ENCODE data around the gene B9D1. TPM values are rescaled to one million over a fixed set of nuclear protein-coding genes. Genes with fewer than 3 reads are reported as not detected.

Gene B9D1, protein sequence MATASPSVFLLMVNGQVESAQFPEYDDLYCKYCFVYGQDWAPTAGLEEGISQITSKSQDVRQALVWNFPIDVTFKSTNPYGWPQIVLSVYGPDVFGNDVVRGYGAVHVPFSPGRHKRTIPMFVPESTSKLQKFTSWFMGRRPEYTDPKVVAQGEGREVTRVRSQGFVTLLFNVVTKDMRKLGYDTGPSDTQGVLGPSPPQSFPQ
- total RNA-seq = 6.7 TPM in 2 replicates

DNA sequence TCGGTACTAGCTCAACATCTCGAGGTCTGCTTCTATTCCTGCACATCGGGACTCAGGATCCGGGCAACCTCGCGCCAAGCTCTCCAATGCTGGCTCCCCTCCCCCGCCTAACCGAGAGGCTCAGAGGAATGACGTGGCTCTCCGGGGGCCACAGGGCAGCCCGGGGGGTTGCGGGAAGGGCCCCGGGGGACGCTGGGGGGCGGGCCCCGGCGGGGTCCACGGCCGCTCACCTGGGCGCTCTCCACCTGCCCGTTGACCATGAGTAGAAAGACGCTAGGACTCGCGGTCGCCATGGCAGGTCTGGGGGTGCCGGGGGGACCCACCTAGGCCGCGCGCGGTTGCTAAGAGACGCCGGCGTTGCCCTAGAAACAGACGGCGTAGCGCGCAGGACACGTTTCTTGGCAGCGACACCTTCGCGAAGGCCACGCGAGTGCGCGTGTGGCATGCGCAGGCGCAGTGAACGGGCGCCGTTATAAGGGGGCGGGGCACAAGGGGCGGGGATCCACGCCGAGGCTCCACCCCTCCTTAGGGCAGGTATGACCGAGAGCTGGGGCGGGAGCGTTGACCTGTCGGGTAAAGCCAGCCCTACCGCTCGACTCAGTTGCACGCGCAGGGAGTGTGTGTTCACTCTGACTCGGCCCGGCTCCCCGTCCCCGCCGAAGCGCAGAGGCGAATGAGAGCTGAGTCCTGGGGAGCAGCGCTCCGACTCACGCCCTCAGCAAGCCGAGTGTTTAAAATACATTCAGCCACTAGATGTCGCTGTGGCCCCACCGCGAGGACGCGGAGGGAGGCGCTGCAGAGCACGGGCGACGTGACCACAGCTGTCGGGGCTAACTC is at the start of gene B9D1:
Gene B9D1, minus strand, starts transcription at position 447 of the 837 bp plus-strand sequence. Its CDS starts 154 bp downstream, at position 293.
- Mint-ChIP-seq H3K4me3 (ENCODE audit: low read depth) (peak within 1 kb of the TSS; percentile 85), H3K9me3 (no peaks in the 10 kb centered on the region), H3K27me3 (ENCODE audit: low read depth) (peaks cover 16% of the 10 kb centered on the region), H3K36me3 (ENCODE audit: low read depth) (no peaks in the 10 kb centered on the region), H3K27ac (peak within 1 kb of the TSS; percentile 29), H3K4me1 (ENCODE audit: low read depth) (peaks cover 3% of the 10 kb centered on the region)
- peak; percentile 84 for DNase-seq (ENCODE audit: low spot score)
- intact Hi-C loops (cut with micrococcal nuclease) = loop anchor here (1.0 kb wide), 2 partner anchors 16 to 85 kb away; partner anchors contain the start of gene MAPK7

DNA sequence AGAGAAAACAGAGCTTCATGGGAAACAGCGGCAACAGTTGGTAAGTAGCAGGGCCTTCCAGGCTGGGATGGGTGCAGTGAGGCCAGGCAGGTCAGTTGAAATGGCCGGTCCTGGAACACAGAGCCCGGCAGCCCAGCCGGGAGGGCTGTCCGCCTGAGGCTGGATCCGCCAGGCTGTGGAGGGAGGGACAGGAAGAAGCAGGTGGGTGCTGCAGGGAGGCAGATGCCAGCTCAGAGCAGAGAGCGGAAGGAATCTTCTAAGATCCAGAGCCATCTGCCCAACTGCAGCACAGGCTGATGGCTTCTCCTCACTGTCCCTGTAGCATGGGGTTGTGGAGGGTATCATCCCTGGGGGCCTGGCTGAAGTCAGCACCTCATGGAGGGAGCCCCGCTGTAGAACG is 49.1 kb upstream of the B9D1 start:
- no peak overlapping the region for H3K27ac Mint-ChIP-seq
- H3K4me1 Mint-ChIP-seq (ENCODE audit: low read depth) = no peaks in the 10 kb centered on the region
- no peak for DNase-seq (ENCODE audit: low spot score)
- no peak overlapping the region for H3K4me3 Mint-ChIP-seq (ENCODE audit: low read depth)
- H3K9me3 Mint-ChIP-seq = no peaks in the 10 kb centered on the region
- no peaks in the 10 kb centered on the region for H3K27me3 Mint-ChIP-seq (ENCODE audit: low read depth)
- intact Hi-C loops (cut with micrococcal nuclease) = no loop called here
- H3K36me3 Mint-ChIP-seq (ENCODE audit: low read depth) = no peaks in the 10 kb centered on the region

GRCh38 chr17:19410875-19411620 is 48.5 kb upstream of the B9D1 start, which contains the start of gene RNF112:
TSS of gene RNF112 (plus strand) at chr17:19411232. CDS start at chr17:19411409, 177 bp downstream.
- H3K27ac Mint-ChIP-seq = no peak within 1 kb of the TSS
- H3K27me3 Mint-ChIP-seq (ENCODE audit: low read depth) = no peaks in the 10 kb centered on the region
- H3K9me3 Mint-ChIP-seq = no peaks in the 10 kb centered on the region
- DNase-seq (ENCODE audit: low spot score) = no peak
- no peaks in the 10 kb centered on the region for H3K4me1 Mint-ChIP-seq (ENCODE audit: low read depth)
- H3K36me3 Mint-ChIP-seq (ENCODE audit: low read depth) = no peaks in the 10 kb centered on the region
- H3K4me3 Mint-ChIP-seq (ENCODE audit: low read depth) = no peak within 1 kb of the TSS
- intact Hi-C loops (cut with micrococcal nuclease) = no loop called here

GRCh38 chr17:19410091-19410490 is 47.6 kb upstream of the B9D1 start:
- intact Hi-C loops (cut with micrococcal nuclease) = no loop called here
- H3K36me3 Mint-ChIP-seq (ENCODE audit: low read depth) = no peaks in the 10 kb centered on the region
- no peak for DNase-seq (ENCODE audit: low spot score)
- H3K27me3 Mint-ChIP-seq (ENCODE audit: low read depth) = no peaks in the 10 kb centered on the region
- H3K9me3 Mint-ChIP-seq = no peaks in the 10 kb centered on the region
- H3K4me3 Mint-ChIP-seq (ENCODE audit: low read depth) = no peak overlapping the region
- H3K4me1 Mint-ChIP-seq (ENCODE audit: low read depth) = no peaks in the 10 kb centered on the region
- H3K27ac Mint-ChIP-seq = no peak overlapping the region

GRCh38 chr17:19409509-19409908 is 47.0 kb upstream of the B9D1 start:
- Mint-ChIP-seq H3K27ac (no peak overlapping the region), H3K36me3 (ENCODE audit: low read depth) (no peaks in the 10 kb centered on the region)

DNA sequence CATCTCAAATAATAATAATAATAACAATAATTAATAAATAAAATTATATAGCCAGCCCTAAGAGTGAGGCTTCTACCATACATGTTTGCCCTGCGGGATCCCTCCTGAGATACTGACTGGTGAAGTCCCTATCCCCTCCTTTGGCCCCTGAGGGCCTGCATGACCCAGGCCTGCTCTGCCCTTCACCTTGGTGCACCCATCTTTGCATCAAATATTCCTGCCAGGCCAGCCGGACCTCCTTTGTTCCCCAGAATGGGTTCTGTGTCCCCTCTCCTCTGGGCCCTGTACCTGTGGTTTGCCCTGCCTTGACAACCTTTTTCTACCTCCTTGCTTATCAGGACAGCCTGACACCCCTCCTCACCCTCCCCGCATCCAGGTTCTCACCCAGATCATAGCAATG is 46.5 kb upstream of the B9D1 start:
- no peaks in the 10 kb centered on the region for H3K36me3 Mint-ChIP-seq (ENCODE audit: low read depth)
- H3K4me1 Mint-ChIP-seq (ENCODE audit: low read depth) = no peaks in the 10 kb centered on the region
- no peaks in the 10 kb centered on the region for H3K27me3 Mint-ChIP-seq (ENCODE audit: low read depth)
- no peaks in the 10 kb centered on the region for H3K9me3 Mint-ChIP-seq
- intact Hi-C loops (cut with micrococcal nuclease) = no loop called here
- no peak overlapping the region for H3K4me3 Mint-ChIP-seq (ENCODE audit: low read depth)
- DNase-seq (ENCODE audit: low spot score) = no peak
- H3K27ac Mint-ChIP-seq = no peak overlapping the region

More at GRCh38 chr17:19409509-19409908, 47.0 kb upstream of the B9D1 start:
- Mint-ChIP-seq H3K9me3 (no peaks in the 10 kb centered on the region), H3K4me1 (ENCODE audit: low read depth) (no peaks in the 10 kb centered on the region), H3K4me3 (ENCODE audit: low read depth) (no peak overlapping the region), H3K27me3 (ENCODE audit: low read depth) (no peaks in the 10 kb centered on the region)
- no peak for DNase-seq (ENCODE audit: low spot score)
- intact Hi-C loops (cut with micrococcal nuclease) = no loop called here

GRCh38 chr17:19408346-19408710 is 45.8 kb upstream of the B9D1 start:
- no peaks in the 10 kb centered on the region for H3K9me3 Mint-ChIP-seq
- no peak overlapping the region for H3K4me3 Mint-ChIP-seq (ENCODE audit: low read depth)
- H3K27me3 Mint-ChIP-seq (ENCODE audit: low read depth) = peaks cover 2% of the 10 kb centered on the region
- no peaks in the 10 kb centered on the region for H3K4me1 Mint-ChIP-seq (ENCODE audit: low read depth)
- intact Hi-C loops (cut with micrococcal nuclease) = no loop called here
- no peaks in the 10 kb centered on the region for H3K36me3 Mint-ChIP-seq (ENCODE audit: low read depth)
- no peak for DNase-seq (ENCODE audit: low spot score)
- H3K27ac Mint-ChIP-seq = no peak overlapping the region

GRCh38 chr17:19407601-19408345 is 45.2 kb upstream of the B9D1 start:
- H3K27ac Mint-ChIP-seq = no peak overlapping the region
- intact Hi-C loops (cut with micrococcal nuclease) = no loop called here
- H3K4me3 Mint-ChIP-seq (ENCODE audit: low read depth) = no peak overlapping the region
- H3K36me3 Mint-ChIP-seq (ENCODE audit: low read depth) = no peaks in the 10 kb centered on the region
- H3K9me3 Mint-ChIP-seq = no peaks in the 10 kb centered on the region
- peaks cover 2% of the 10 kb centered on the region for H3K27me3 Mint-ChIP-seq (ENCODE audit: low read depth)
- no peak for DNase-seq (ENCODE audit: low spot score)
- no peaks in the 10 kb centered on the region for H3K4me1 Mint-ChIP-seq (ENCODE audit: low read depth)

- intact Hi-C loops (cut with micrococcal nuclease) = no loop called here
- no peak overlapping the region for H3K27ac Mint-ChIP-seq
- H3K36me3 Mint-ChIP-seq (ENCODE audit: low read depth) = no peaks in the 10 kb centered on the region
- no peak overlapping the region for H3K4me3 Mint-ChIP-seq (ENCODE audit: low read depth)
- no peaks in the 10 kb centered on the region for H3K4me1 Mint-ChIP-seq (ENCODE audit: low read depth)
- no peaks in the 10 kb centered on the region for H3K9me3 Mint-ChIP-seq
- no peak for DNase-seq (ENCODE audit: low spot score)
- peaks cover 2% of the 10 kb centered on the region for H3K27me3 Mint-ChIP-seq (ENCODE audit: low read depth)
Measured at GRCh38 chr17:19405114-19405513, 42.6 kb upstream of the B9D1 start.

DNA sequence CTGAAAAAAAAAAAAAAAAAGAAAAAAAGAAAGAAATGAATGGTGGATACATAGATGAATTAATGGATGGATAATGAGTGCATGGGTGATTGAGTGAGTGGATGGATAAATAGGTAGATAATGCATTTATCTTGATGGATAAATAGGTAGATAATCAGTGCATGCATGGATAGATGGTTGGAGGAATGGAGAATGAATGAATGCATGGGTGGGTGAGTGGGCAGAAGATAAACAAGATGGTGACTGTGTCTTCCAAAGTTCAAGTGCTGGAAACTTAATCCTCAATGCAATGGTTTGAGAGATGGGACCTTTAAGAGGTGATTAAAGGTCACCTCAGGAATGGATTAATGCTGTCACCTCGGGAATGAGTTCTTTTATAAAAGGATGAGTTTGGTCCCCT is 41.7 kb upstream of the B9D1 start:
- no peak overlapping the region for H3K27ac Mint-ChIP-seq
- no peak for DNase-seq (ENCODE audit: low spot score)
- no peaks in the 10 kb centered on the region for H3K9me3 Mint-ChIP-seq
- peaks cover 2% of the 10 kb centered on the region for H3K27me3 Mint-ChIP-seq (ENCODE audit: low read depth)
- H3K4me3 Mint-ChIP-seq (ENCODE audit: low read depth) = no peak overlapping the region
- no peaks in the 10 kb centered on the region for H3K36me3 Mint-ChIP-seq (ENCODE audit: low read depth)
- intact Hi-C loops (cut with micrococcal nuclease) = no loop called here
- no peaks in the 10 kb centered on the region for H3K4me1 Mint-ChIP-seq (ENCODE audit: low read depth)

DNA sequence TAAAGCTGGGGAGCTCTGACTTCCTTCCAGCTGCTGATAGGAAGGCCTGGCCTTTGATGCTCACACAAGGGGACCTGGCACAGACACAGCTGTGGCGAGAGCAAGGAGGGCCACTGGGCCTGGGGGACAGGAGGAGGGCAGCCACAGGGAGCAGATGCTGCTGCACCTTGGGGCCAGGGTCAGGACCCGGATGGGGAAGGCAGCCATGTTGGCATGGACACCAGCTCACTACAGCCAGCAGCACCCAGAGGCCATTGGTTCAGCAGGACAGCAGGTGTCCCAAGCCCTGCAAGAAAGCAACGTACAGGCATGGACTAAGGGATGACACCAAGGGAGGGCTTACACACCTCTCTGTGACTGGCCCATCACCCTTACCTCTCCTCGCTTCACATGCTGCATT is 40.5 kb upstream of the B9D1 start:
- Mint-ChIP-seq H3K4me1 (ENCODE audit: low read depth) (no peaks in the 10 kb centered on the region), H3K36me3 (ENCODE audit: low read depth) (no peaks in the 10 kb centered on the region), H3K27me3 (ENCODE audit: low read depth) (peaks cover 2% of the 10 kb centered on the region), H3K9me3 (no peaks in the 10 kb centered on the region), H3K27ac (no peak overlapping the region), H3K4me3 (ENCODE audit: low read depth) (no peak overlapping the region)
- no peak for DNase-seq (ENCODE audit: low spot score)
- intact Hi-C loops (cut with micrococcal nuclease) = no loop called here

DNA sequence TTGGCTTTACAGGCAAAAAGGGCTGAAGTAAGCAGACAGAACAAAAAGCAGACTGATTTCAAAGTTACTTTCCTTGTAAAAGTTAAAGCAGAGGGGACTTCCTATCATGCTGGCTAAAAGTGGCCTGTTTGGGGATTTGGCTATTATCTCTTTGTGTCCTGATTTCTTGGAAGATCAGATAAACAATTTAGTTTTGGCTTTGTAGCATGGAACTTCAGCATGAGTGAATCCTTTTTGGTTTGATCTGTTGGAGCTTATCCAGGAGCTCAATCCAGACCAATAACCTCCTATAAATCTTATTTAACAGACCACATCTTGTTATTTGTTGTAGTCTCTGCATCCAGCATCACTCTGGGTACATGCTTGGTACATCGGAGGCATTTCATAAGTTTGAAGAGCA is 39.6 kb upstream of the B9D1 start:
- Mint-ChIP-seq H3K9me3 (no peaks in the 10 kb centered on the region), H3K4me3 (ENCODE audit: low read depth) (no peak overlapping the region), H3K27me3 (ENCODE audit: low read depth) (peaks cover 2% of the 10 kb centered on the region), H3K4me1 (ENCODE audit: low read depth) (no peaks in the 10 kb centered on the region), H3K36me3 (ENCODE audit: low read depth) (no peaks in the 10 kb centered on the region), H3K27ac (no peak overlapping the region)
- intact Hi-C loops (cut with micrococcal nuclease) = no loop called here
- DNase-seq (ENCODE audit: low spot score) = no peak

Measured in activated T-helper 2 cell treated with anti-CD3 and anti-CD28 coated beads, Interferon-gamma antibody, Interleukin-2, Interleukin-4, amounts not matched to agents 10 μg/mL and 5 μg/mL and 100 μg/mL, durations not matched to agents 14 hours and 24 hours and 36 hours (primary cell).